OCI-LY1 (cell line): ENCODE results near the gene VMAC.

Experiments
- EZH2 ChIP-seq: fragments of 200-600 bp; sonication (generic), shearing (Covaris generic); IDR thresholded peaks from 2 replicates; pipeline ENCODE4 v1.8.0; 2017; ENCODE audit warnings: borderline replicate concordance, mixed run types, mild to moderate bottlenecking, antibody characterized with exemption, low read length, moderate library complexity, mixed read lengths
- TF ChIP-seq, protein P1 (sequence below): fragments of 200-600 bp; sonication (generic), shearing (Covaris generic); IDR thresholded peaks from 2 replicates; pipeline ENCODE4 v1.5.1; 2017; ENCODE audit warnings: mild to moderate bottlenecking, antibody characterized with exemption, low read length, moderate library complexity, mixed read lengths

DNA sequence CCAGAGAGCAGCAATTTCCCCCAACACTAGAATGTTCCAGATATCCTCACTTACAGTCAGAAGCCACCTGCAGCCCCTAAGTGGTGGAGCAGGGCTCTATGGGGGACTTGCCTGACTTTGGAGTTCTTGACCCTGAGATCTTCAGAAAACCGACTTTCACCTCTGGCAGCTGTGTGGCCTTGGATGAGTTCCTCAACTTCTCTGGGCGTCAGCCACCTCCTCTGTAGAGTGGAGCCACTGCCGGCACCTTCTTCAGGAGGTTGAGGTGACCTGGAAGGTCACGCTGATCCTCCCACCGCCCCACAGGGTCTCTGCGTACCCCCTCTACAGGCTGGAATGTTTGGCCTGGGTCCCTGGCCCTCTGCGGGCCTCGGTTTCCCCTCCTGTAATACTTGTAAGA, 27.2 kb upstream of the VMAC start:
- TF ChIP-seq, protein P1, sequence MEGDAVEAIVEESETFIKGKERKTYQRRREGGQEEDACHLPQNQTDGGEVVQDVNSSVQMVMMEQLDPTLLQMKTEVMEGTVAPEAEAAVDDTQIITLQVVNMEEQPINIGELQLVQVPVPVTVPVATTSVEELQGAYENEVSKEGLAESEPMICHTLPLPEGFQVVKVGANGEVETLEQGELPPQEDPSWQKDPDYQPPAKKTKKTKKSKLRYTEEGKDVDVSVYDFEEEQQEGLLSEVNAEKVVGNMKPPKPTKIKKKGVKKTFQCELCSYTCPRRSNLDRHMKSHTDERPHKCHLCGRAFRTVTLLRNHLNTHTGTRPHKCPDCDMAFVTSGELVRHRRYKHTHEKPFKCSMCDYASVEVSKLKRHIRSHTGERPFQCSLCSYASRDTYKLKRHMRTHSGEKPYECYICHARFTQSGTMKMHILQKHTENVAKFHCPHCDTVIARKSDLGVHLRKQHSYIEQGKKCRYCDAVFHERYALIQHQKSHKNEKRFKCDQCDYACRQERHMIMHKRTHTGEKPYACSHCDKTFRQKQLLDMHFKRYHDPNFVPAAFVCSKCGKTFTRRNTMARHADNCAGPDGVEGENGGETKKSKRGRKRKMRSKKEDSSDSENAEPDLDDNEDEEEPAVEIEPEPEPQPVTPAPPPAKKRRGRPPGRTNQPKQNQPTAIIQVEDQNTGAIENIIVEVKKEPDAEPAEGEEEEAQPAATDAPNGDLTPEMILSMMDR: no peak
- TF ChIP-seq EZH2: no peak
